Measurements from ENCODE around the gene ELAVL2. TPM values are rescaled to one million over a fixed set of nuclear protein-coding genes. Genes with fewer than 3 reads are reported as not detected.

The ELAVL2 gene
- total RNA-seq, 1 donor = not detected

DNA sequence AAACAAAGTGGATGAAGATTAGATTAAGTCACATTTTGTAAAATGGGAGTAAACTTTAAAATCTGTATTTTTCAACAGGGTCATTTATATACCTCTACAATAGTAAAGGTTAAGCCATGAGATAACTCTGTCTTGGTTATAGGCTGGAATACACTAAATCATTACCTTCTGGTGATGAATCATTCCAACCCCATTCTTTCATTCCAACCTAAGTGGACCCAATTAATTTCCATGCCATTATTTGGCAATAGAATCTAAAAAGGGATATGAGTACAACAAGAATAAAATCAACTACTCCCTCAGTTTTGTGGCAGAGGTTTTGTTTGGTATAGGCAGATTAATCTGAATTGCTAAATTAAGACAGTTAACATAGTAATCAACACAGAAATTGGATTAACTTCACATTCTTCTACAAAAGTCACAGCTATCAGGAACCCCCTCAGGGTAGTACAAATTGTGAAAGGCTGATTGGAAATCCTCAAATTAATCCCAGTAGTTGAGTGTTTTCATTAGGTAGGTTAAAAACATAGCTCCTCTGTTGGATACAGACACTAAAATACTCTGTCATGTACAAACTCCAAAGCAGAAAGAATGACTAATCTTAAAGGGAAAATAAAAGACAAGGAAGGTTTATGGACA is 54.2 kb downstream of the ELAVL2 start:
- TF ChIP-seq, protein P1, sequence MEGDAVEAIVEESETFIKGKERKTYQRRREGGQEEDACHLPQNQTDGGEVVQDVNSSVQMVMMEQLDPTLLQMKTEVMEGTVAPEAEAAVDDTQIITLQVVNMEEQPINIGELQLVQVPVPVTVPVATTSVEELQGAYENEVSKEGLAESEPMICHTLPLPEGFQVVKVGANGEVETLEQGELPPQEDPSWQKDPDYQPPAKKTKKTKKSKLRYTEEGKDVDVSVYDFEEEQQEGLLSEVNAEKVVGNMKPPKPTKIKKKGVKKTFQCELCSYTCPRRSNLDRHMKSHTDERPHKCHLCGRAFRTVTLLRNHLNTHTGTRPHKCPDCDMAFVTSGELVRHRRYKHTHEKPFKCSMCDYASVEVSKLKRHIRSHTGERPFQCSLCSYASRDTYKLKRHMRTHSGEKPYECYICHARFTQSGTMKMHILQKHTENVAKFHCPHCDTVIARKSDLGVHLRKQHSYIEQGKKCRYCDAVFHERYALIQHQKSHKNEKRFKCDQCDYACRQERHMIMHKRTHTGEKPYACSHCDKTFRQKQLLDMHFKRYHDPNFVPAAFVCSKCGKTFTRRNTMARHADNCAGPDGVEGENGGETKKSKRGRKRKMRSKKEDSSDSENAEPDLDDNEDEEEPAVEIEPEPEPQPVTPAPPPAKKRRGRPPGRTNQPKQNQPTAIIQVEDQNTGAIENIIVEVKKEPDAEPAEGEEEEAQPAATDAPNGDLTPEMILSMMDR (IDR thresholded peaks at IDR 0.05; ENCODE audit: insufficient read depth, low read depth, low read length) = no peak

DNA sequence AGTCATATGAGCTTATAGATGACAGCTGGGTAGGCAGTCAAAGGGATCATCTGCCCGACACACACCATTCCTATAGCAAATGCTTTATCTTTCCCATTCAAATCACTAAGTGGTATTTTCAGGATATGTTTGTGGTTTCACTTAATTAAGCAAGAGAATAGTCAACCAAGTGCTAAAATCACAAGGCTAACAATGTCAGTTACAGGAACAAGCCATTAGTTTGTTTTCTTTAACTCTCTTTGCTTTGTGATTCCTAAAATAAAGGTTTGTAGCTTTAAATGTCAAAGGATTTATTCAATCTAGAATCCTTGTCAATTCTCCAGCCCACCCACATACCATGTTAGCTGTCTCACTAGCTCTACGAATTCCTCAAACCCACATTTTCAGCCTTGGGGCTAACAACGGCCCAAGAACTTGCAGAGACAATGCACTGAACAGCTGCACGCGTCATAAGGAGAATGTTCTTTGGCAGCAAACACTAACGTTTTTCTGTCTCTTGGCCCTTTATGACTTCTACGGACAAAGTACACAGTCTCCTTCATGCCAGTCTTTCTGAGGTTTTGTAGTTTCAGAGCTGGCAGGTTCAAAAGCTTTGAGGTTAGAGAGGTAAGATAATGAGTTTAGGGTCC is 56.6 kb downstream of the ELAVL2 start:
- DNase-seq (ENCODE audit: low read depth) = no peak
- no peak overlapping the region for H3K4me3 ChIP-seq (ENCODE audit: low read depth, low read length)

More for the DNA sequence above, 54.2 kb downstream of the ELAVL2 start:
- no peak overlapping the region for H3K4me3 ChIP-seq (ENCODE audit: low read depth, low read length)
- DNase-seq (ENCODE audit: low read depth) = no peak

DNA sequence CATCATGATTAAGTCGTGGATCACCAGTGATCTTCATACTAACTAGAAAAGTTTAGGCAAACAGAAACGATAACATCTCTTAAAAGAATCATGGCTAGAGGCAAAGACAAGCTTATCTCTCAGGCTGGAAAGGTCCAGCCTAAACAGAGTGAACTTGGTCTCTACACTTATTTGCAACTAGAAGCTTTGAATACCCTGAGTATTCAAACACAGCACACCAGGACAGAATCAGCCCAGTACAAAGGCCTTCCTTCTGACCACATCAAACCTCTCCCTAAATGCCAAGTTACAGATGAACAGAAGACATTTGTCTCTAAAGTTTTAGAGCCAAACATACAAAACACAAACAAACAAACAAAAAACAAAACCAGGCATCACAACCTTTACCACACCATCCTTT is 57.2 kb downstream of the ELAVL2 start:
- TF ChIP-seq, protein P1 (IDR thresholded peaks at IDR 0.05; ENCODE audit: insufficient read depth, low read depth, low read length) = no peak
- DNase-seq (ENCODE audit: low read depth) = no peak
- H3K4me3 ChIP-seq (ENCODE audit: low read depth, low read length) = no peak overlapping the region

More for the DNA sequence above, 56.6 kb downstream of the ELAVL2 start:
- TF ChIP-seq, protein P1 (IDR thresholded peaks at IDR 0.05; ENCODE audit: insufficient read depth, low read depth, low read length) = no peak

DNA sequence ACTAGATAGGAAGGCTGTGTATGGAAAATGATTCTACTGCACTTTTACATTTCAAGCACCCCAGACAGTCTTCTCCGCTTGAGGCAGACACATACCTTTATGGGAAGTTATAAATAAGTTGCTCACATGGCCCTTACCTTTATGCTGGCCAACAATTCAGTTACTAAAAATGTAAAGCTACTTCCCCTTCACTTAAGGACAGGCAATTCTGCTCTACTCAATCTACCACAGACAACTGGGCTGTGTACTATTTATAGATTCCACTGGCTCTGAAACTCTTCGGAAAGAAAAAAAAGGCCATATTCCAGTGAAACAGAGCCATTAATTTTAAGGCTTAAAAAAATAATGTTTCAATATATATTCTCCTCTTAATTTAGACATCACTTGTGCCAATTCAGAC is 59.4 kb downstream of the ELAVL2 start:
- H3K4me3 ChIP-seq (ENCODE audit: low read depth, low read length) = no peak overlapping the region
- no peak for DNase-seq (ENCODE audit: low read depth)
- TF ChIP-seq, protein P1 (IDR thresholded peaks at IDR 0.05; ENCODE audit: insufficient read depth, low read depth, low read length) = no peak

DNA sequence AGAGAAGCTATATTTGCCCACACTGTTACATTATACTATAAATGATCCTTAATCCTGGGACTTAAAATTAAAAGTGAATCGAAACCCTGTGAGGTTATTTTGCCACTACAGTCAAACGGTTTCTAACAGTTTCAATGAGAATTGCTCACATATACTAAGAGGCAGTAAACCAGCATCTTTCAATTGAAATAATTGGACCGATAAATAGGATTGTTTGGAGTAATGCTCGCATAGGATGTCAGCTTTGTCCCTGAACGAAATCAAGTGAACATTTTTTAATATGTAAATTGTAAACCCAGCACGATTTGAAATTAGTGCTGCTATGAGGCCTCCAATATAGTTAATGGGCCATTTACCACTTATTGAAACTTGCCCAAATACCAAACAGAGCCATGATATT is 60.5 kb downstream of the ELAVL2 start:
- H3K4me3 ChIP-seq (ENCODE audit: low read depth, low read length) = no peak overlapping the region
- DNase-seq (ENCODE audit: low read depth) = no peak
- TF ChIP-seq, protein P1 (IDR thresholded peaks at IDR 0.05; ENCODE audit: insufficient read depth, low read depth, low read length) = no peak

DNA sequence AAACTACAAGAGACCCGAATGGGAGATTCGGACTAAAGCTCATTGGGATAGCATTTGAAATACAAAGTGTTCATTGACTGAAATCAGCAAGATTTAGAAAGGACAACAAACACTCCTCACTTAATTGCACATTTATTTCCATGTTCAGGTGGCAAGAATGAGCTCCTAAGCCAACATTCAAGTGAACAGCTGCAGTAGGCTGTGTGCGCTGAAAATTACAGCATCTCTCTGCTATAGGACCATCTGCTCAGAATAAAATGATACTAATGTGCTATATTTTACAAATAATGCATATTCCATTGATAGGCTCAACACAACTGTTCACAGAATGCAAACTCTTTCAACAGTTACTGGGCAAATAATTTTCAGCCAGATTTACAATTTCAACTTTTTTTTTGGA is 61.8 kb downstream of the ELAVL2 start:
- TF ChIP-seq, protein P1 (IDR thresholded peaks at IDR 0.05; ENCODE audit: insufficient read depth, low read depth, low read length) = no peak
- no peak overlapping the region for H3K4me3 ChIP-seq (ENCODE audit: low read depth, low read length)
- no peak for DNase-seq (ENCODE audit: low read depth)
